ENCODE results near the gene TPP1.

- no peak for TF ChIP-seq EZH2 (IDR thresholded peaks at IDR 0.05; ENCODE audit: low read length, missing control alignments)
- TF ChIP-seq, protein P1, sequence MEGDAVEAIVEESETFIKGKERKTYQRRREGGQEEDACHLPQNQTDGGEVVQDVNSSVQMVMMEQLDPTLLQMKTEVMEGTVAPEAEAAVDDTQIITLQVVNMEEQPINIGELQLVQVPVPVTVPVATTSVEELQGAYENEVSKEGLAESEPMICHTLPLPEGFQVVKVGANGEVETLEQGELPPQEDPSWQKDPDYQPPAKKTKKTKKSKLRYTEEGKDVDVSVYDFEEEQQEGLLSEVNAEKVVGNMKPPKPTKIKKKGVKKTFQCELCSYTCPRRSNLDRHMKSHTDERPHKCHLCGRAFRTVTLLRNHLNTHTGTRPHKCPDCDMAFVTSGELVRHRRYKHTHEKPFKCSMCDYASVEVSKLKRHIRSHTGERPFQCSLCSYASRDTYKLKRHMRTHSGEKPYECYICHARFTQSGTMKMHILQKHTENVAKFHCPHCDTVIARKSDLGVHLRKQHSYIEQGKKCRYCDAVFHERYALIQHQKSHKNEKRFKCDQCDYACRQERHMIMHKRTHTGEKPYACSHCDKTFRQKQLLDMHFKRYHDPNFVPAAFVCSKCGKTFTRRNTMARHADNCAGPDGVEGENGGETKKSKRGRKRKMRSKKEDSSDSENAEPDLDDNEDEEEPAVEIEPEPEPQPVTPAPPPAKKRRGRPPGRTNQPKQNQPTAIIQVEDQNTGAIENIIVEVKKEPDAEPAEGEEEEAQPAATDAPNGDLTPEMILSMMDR (conservative IDR thresholded peaks at IDR 0.05 in 1 of 2, IDR thresholded peaks at IDR 0.05 in 1 of 2; ENCODE audit: low read depth in 1 of 2, low read length in 2 of 2), result no peak
These were observed 31.2 kb downstream of the TPP1 start for GRCh38 chr11:6588018-6588417.
